Subcutaneous adipose tissue (tissue), 4 donors: ENCODE data around the gene NELL1. TPM values are rescaled to one million over a fixed set of nuclear protein-coding genes. Genes with fewer than 3 reads are reported as not detected.

ENCODE experiments used
- total RNA-seq, 4 donors: library from RNA; depleted of rRNA; stranded (reverse); fragments of >200 nt; gene quantifications; one replicate each; pipeline ENCODE4 v1.1.0, GENCODE V29; 2016
- TF ChIP-seq, protein P1 (sequence below): fragments of 450-650 bp; IDR thresholded peaks from one replicate; pipeline ENCODE4 v1.5.1; 2016; ENCODE audit warnings: low read depth, mild to moderate bottlenecking, control low read depth, antibody characterized with exemption, moderate library complexity

NELL1 gene
- total RNA-seq, 4 donors from 2014 or later, result not detected

DNA sequence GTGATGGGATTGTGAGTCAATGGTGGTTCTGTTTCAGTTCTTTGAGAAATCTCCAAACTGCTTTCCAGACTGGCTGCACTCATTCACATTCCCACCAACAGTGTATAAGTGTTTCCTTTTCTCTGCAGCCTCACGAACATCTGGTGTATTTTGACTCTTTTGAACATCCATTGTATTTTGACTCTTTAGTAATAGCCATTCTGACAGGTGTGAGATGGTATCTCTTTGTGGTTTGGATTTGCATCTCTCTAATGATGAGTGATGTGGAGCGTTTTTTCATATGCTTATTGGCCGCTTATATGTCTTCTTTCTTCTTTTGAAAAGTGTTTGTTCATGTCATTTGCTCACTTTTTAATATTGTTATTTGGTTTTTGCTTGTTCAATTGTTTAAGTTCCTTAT lies 19.4 kb downstream of the NELL1 start:
- TF ChIP-seq, protein P1, sequence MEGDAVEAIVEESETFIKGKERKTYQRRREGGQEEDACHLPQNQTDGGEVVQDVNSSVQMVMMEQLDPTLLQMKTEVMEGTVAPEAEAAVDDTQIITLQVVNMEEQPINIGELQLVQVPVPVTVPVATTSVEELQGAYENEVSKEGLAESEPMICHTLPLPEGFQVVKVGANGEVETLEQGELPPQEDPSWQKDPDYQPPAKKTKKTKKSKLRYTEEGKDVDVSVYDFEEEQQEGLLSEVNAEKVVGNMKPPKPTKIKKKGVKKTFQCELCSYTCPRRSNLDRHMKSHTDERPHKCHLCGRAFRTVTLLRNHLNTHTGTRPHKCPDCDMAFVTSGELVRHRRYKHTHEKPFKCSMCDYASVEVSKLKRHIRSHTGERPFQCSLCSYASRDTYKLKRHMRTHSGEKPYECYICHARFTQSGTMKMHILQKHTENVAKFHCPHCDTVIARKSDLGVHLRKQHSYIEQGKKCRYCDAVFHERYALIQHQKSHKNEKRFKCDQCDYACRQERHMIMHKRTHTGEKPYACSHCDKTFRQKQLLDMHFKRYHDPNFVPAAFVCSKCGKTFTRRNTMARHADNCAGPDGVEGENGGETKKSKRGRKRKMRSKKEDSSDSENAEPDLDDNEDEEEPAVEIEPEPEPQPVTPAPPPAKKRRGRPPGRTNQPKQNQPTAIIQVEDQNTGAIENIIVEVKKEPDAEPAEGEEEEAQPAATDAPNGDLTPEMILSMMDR, result no peak

DNA sequence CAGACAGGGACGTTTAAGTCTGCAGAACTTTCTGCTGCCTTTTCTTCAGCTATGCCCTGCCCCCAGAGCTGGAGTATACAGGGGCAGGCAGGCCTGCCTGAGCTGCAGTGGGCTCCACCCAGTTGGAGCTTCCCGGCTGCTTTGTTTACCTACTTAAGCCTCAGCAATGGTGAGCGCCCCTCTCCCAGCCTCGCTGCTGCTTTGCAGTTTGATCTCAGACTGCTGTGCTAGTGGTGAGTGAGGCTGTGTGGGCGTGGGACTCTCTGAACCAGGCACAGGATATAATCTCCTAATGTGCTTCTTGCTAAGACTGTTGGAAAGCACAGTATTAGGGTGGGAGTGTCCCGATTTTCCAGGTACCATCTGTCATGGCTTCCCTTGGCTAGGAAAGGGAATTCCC lies 38.5 kb downstream of the NELL1 start:
- TF ChIP-seq, protein P1, result no peak

DNA sequence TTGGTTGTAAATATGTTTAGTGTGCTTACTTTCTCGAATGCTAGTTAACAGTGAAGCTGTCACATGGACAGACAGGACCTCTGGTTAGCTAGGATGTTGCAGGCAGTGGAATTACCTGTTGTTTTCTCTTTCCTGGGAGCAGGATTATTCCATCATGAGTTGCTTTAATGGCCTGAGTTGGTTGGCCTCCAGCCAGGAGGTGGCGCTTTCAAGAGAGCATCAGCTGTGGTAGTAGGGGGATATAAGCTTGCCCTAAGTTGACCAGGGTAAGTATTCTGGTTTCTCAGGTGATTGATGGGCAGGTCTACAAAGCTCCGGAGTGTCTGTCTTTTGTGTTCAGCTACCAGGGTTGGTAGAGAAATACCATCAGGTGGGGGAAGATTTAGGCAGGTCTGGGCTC lies 43.5 kb downstream of the NELL1 start:
- TF ChIP-seq, protein P1, result no peak

DNA sequence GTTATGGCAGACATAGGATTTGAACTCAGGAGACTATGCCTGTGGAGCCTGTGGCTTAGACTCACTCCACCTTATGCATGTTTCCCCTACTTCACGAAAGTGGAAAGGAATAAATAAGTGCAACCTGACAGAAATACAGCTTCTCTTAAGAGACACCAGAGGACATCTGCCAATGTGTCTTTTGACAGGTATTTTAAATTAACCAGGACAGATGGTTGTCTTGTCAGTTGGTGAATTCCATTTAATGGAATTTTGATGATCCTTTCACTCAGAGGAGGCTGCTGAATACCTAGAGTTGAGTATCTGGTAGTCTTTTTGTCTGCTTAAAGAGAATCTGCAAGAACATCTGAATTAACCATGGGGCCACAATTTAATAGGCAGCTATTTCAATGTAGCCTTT lies 46.1 kb downstream of the NELL1 start:
- TF ChIP-seq, protein P1, result no peak

DNA sequence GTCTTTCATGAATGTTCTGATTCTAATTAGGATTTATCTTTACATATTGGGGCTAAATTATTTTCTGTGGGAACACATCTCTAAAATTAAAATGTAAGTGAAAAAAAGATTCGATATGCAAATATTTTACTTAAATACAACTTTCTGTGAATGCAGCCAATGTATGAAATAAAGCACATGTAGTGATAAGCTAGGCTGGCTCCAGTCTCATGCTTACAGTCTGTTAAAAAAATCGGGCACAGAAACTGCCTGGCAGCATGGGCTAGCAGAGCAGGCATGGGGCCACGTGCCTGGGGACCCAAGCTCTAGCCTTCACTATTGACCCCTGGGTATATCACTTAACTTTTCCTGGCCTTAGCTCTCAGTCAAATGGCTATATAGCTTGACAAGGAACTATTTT lies 46.5 kb downstream of the NELL1 start:
- TF ChIP-seq, protein P1, result no peak

DNA sequence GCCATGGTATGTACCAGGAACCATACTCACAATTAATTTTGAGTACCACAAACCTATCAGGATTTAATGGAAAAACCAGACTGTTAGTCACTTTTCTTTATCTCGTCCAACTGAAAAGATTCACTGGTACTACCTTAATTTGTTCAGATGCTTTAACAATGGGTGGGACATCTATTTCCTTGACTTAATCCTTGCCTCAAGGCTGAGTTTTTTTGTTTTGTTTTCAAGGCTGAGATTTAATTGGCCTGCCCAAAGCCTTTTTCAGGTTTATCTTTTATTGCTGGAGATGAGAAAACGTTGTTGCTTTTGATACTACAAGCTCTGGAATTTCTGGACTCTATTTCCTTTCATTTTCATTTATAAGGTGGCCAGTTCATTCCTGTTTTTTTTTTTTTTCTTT lies 50.4 kb downstream of the NELL1 start:
- TF ChIP-seq, protein P1, result no peak

DNA sequence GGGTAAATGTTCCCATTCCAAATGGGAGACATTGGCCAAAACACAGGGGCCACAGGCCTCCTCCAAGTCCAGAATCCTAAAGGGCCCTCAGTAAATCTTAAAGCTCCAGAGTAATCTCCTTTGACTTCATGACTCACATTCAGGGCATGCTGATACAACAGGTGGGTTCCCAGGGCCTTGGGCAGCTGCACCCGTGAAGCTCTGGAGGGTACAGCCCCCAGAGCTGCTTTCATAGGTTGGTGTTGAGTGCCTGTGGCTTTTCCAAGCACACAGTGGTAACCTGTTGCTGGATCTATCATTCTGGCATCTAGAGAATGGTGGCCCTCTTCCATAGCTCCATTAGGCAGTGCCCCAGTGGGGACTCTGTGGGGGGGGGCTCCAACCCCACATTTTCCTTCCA lies 54.0 kb downstream of the NELL1 start:
- TF ChIP-seq, protein P1, result no peak
